GM10266 (cell line): Measurements from ENCODE around the gene ZNF423.

Experiments
- DNase-seq: peaks from one replicate; pipeline ENCODE4 v3.0.0; 2012; ENCODE audit errors: extremely low spot score
- CTCF ChIP-seq: IDR thresholded peaks from 2 replicates; pipeline ENCODE4 v1.5.1; 2012; ENCODE audit warnings: mild to moderate bottlenecking, low read depth; ENCODE audit not compliant: control insufficient read depth, insufficient read depth; ENCODE audit errors: missing control alignments

ZNF423 gene

DNA sequence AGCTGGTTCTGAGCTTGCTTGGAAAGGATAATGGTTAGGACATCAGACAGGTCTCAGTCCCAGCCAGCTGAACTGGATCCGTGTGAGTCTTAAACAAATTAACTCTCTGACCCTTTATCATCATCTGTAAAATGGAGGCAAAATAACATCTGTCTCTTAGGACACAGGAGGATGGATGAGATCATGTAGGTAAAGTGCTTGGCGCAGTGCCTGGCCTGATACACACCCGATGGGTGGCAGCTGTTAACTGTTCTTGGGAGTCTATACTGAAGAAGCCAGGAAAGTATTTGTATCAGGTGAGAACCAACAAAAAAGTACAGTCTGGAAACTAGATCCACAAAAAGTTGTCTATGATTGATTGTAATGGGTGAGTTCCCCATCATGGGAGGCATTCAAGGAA, 293.7 kb downstream of the ZNF423 start:
- DNase-seq, result no peak
- no peak for TF ChIP-seq CTCF

GRCh38 chr16:49560004-49560830, 295.7 kb downstream of the ZNF423 start:
- TF ChIP-seq CTCF, result no peak
- no peak for DNase-seq

- TF ChIP-seq CTCF, result no peak
- DNase-seq, result no peak
Measured at GRCh38 chr16:49559242-49559641, 296.7 kb downstream of the ZNF423 start.

DNA sequence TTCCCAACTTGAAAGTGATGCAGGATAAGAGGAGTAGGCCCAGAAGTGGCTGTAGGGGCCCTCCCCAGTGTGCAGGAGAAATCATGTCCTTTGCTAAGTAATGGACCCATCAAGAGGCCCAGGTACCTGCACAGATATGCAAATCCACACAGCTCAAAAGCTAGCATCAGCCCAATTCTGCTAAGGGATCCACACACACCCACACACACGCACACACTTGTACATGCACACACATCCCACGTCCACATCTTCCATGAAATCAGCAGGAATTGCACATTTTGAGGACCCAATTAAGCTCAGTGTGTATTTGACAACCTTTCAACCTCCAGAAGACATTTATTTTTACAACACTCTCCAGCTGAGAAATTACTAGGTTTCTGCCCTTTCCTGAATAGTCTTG, 297.5 kb downstream of the ZNF423 start:
- TF ChIP-seq CTCF, result no peak
- DNase-seq, result no peak

GRCh38 chr16:49556606-49557446, 299.1 kb downstream of the ZNF423 start:
- no peak for DNase-seq
- TF ChIP-seq CTCF, result no peak

- no peak for DNase-seq
- TF ChIP-seq CTCF, result no peak
Measured at GRCh38 chr16:49556249-49556605, 299.7 kb downstream of the ZNF423 start.

DNA sequence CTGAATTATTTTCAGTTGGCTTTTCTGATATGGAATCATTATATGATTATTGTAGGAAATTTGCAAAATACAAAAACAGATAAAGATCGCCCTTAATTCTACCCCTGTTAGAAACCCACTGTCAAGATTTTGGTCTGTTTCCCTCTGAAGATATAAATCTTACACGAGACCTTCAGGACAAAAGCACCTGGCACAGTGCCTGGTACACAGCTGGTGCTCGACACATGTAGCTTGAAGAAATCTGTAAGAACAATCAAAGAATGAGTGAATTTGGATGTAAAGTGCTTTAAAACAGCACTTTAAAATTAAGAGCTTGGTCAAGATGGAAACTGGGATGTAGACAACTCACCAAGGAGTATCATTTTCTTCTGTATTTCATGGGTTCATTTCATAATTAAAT, 301.2 kb downstream of the ZNF423 start:
- no peak for TF ChIP-seq CTCF
- no peak for DNase-seq
